Mesothelial cell of epicardium (in vitro differentiated cells): ENCODE data around the gene TMEM80. TPM values are rescaled to one million over a fixed set of nuclear protein-coding genes. Genes with fewer than 3 reads are reported as not detected.
"Not testable (repeated sequence)": the region's sequence is repeated elsewhere in the genome, so short reads cannot be mapped to it uniquely, and the experiment has no call there.

ENCODE experiments used
- DNase-seq, 2 experiments: peaks; one replicate each; pipeline ENCODE4 v3.0.0; 2021; ENCODE audit warnings: low spot score in 2 of 2; ENCODE audit not compliant: unreplicated experiment in 2 of 2
- H3K27ac Mint-ChIP-seq: 2 replicates; pipeline ENCODE4 v1.8.0; 2021; ENCODE audit warnings: mixed read lengths
- H3K27me3 Mint-ChIP-seq: 2 replicates; pipeline ENCODE4 v1.8.0; 2021; ENCODE audit warnings: low read depth, mixed read lengths
- H3K36me3 Mint-ChIP-seq: 2 replicates; pipeline ENCODE4 v1.8.0; 2021; ENCODE audit warnings: mixed read lengths
- H3K4me1 Mint-ChIP-seq: 2 replicates; pipeline ENCODE4 v1.8.0; 2021; ENCODE audit warnings: mixed read lengths
- H3K4me3 Mint-ChIP-seq: 2 replicates; pipeline ENCODE4 v1.8.0; 2021; ENCODE audit warnings: mild to moderate bottlenecking, moderate library complexity, mixed read lengths
- H3K9me3 Mint-ChIP-seq: 2 replicates; pipeline ENCODE4 v1.8.0; 2021; ENCODE audit warnings: mixed read lengths
- CTCF ChIP-seq: fragments of 200-600 bp; sonication (generic); IDR thresholded peaks from one replicate; pipeline ENCODE4 v1.5.0; 2021; ENCODE audit warnings: antibody characterized with exemption; ENCODE audit not compliant: unreplicated experiment
- total RNA-seq: library from RNA; stranded (reverse); gene quantifications from 3 replicates; pipeline ENCODE4 v1.2.1, GENCODE V29; 2021

Gene TMEM80
- total RNA-seq, 1 donor from 2014 or later: 28.7 TPM

GRCh38 chr11:727281-727701 is 31.7 kb downstream of the TMEM80 start:
- H3K4me1 Mint-ChIP-seq: peaks cover 3% of the 10 kb centered on the region
- H3K36me3 Mint-ChIP-seq: peaks cover 5% of the 10 kb centered on the region
- H3K4me3 Mint-ChIP-seq: no peak overlapping the region
- DNase-seq: no peak
- H3K27ac Mint-ChIP-seq: no peak overlapping the region
- H3K9me3 Mint-ChIP-seq: no peaks in the 10 kb centered on the region
- H3K27me3 Mint-ChIP-seq: peaks cover 14% of the 10 kb centered on the region
- TF ChIP-seq CTCF: no peak

GRCh38 chr11:727859-728748 is 32.5 kb downstream of the TMEM80 start:
- H3K27ac Mint-ChIP-seq: no peak overlapping the region
- TF ChIP-seq CTCF: peak; percentile 97
- peak in 1 of 2 experiments; percentile 84 for DNase-seq

GRCh38 chr11:728901-729491 is 33.4 kb downstream of the TMEM80 start:
- Mint-ChIP-seq H3K4me1 (peaks cover 3% of the 10 kb centered on the region), H3K9me3 (no peaks in the 10 kb centered on the region)

More at GRCh38 chr11:727859-728748, 32.5 kb downstream of the TMEM80 start:
- no peaks in the 10 kb centered on the region for H3K9me3 Mint-ChIP-seq
- H3K4me3 Mint-ChIP-seq: no peak overlapping the region
- H3K36me3 Mint-ChIP-seq: peaks cover 4% of the 10 kb centered on the region
- H3K27me3 Mint-ChIP-seq: peaks cover 13% of the 10 kb centered on the region
- H3K4me1 Mint-ChIP-seq: peaks cover 3% of the 10 kb centered on the region

GRCh38 chr11:729492-730074 is 34.0 kb downstream of the TMEM80 start:
- H3K4me1 Mint-ChIP-seq: peaks cover 3% of the 10 kb centered on the region
- H3K36me3 Mint-ChIP-seq: no peaks in the 10 kb centered on the region
- no peak overlapping the region for H3K27ac Mint-ChIP-seq
- no peak for DNase-seq
- H3K9me3 Mint-ChIP-seq: no peaks in the 10 kb centered on the region
- peaks cover 7% of the 10 kb centered on the region for H3K27me3 Mint-ChIP-seq
- no peak for TF ChIP-seq CTCF
- H3K4me3 Mint-ChIP-seq: no peak overlapping the region

More at GRCh38 chr11:728901-729491, 33.4 kb downstream of the TMEM80 start:
- Mint-ChIP-seq H3K36me3 (no peaks in the 10 kb centered on the region), H3K27me3 (peaks cover 10% of the 10 kb centered on the region), H3K4me3 (no peak overlapping the region), H3K27ac (no peak overlapping the region)
- TF ChIP-seq CTCF: no peak
- DNase-seq: no peak

- Mint-ChIP-seq H3K27me3 (no peaks in the 10 kb centered on the region), H3K27ac (no peak overlapping the region), H3K9me3 (no peaks in the 10 kb centered on the region), H3K4me3 (no peak overlapping the region), H3K36me3 (peaks cover 3% of the 10 kb centered on the region), H3K4me1 (peaks cover 11% of the 10 kb centered on the region)
- no peak for DNase-seq
- TF ChIP-seq CTCF: no peak
These were observed 37.5 kb downstream of the TMEM80 start for GRCh38 chr11:733072-733471.

GRCh38 chr11:734541-734940 is 38.9 kb downstream of the TMEM80 start:
- not testable (repeated sequence) for H3K36me3 Mint-ChIP-seq, H3K9me3 Mint-ChIP-seq, H3K27me3 Mint-ChIP-seq, H3K27ac Mint-ChIP-seq, H3K4me3 Mint-ChIP-seq, DNase-seq
- H3K4me1 Mint-ChIP-seq: peaks cover 12% of the 10 kb centered on the region
